NB4 (cell line): ENCODE data around the gene AMOTL1.
"Not testable (repeated sequence)": the region's sequence is repeated elsewhere in the genome, so short reads cannot be mapped to it uniquely, and the experiment has no call there.

Source experiments
- DNase-seq: peaks from one replicate; pipeline ENCODE4 v3.0.0; 2010; ENCODE audit warnings: low read depth
- H3K4me3 ChIP-seq: one replicate; pipeline ENCODE4 v1.5.1; 2011; ENCODE audit warnings: mild to moderate bottlenecking, low read depth, low read length, moderate library complexity
- CTCF ChIP-seq: IDR thresholded peaks from one replicate; pipeline ENCODE4 v1.5.1; 2012; ENCODE audit warnings: low read depth, low read length
- MAX ChIP-seq: IDR thresholded peaks from 2 replicates; pipeline ENCODE4 v1.6.1; 2011; ENCODE audit warnings: low read depth, low read length
- MYC ChIP-seq: IDR thresholded peaks from 2 replicates; pipeline ENCODE4 v1.6.1; 2011; ENCODE audit warnings: low read depth, low read length
- POLR2A ChIP-seq: IDR thresholded peaks from 2 replicates; pipeline ENCODE4 v1.6.1; 2011; ENCODE audit warnings: mild to moderate bottlenecking; ENCODE audit not compliant: insufficient read length; ENCODE audit errors: extremely low read depth

AMOTL1 gene

GRCh38 chr11:94787801-94788200 is 19.6 kb downstream of the AMOTL1 start:
- no peak for DNase-seq
- TF ChIP-seq MAX, result no peak
- no peak for TF ChIP-seq MYC
- no peak for TF ChIP-seq CTCF
- no peak for TF ChIP-seq POLR2A
- no peak overlapping the region for H3K4me3 ChIP-seq

GRCh38 chr11:94788396-94788795 is 20.2 kb downstream of the AMOTL1 start:
- H3K4me3 ChIP-seq, result no peak overlapping the region
- TF ChIP-seq MAX (no peak), MYC (no peak), CTCF (no peak), POLR2A (no peak)
- DNase-seq, result peak; percentile 21

- no peak for TF ChIP-seq MYC
- DNase-seq, result no peak
- H3K4me3 ChIP-seq, result no peak overlapping the region
These were observed 22.0 kb downstream of the AMOTL1 start for GRCh38 chr11:94790197-94790596.

- TF ChIP-seq POLR2A, result no peak
- no peak for TF ChIP-seq MAX
- no peak for TF ChIP-seq MYC
- no peak for TF ChIP-seq CTCF
These were observed 22.6 kb downstream of the AMOTL1 start for GRCh38 chr11:94790661-94791180.

GRCh38 chr11:94791216-94791889 is 23.2 kb downstream of the AMOTL1 start:
- H3K4me3 ChIP-seq, result no peak overlapping the region
- DNase-seq, result no peak
- no peak for TF ChIP-seq MAX
- TF ChIP-seq CTCF, result no peak
- TF ChIP-seq POLR2A, result no peak
- no peak for TF ChIP-seq MYC

More at GRCh38 chr11:94790661-94791180, 22.6 kb downstream of the AMOTL1 start:
- no peak overlapping the region for H3K4me3 ChIP-seq
- DNase-seq, result no peak

- DNase-seq, result not testable (repeated sequence)
These were observed 23.8 kb downstream of the AMOTL1 start for GRCh38 chr11:94791942-94792341.

GRCh38 chr11:94792451-94792850 is 24.3 kb downstream of the AMOTL1 start:
- no peak for DNase-seq
- no peak for TF ChIP-seq CTCF
- no peak for TF ChIP-seq MYC
- TF ChIP-seq POLR2A, result no peak
- no peak for TF ChIP-seq MAX
- H3K4me3 ChIP-seq, result no peak overlapping the region

More at GRCh38 chr11:94791942-94792341, 23.8 kb downstream of the AMOTL1 start:
- not testable (repeated sequence) for H3K4me3 ChIP-seq
